NCI-H1694 (cell line): ENCODE measurements around the gene DNM2.
"Not testable (repeated sequence)": the region's sequence is repeated elsewhere in the genome, so short reads cannot be mapped to it uniquely, and the experiment has no call there.

Experiments
- DNase-seq: peaks from one replicate; lab custom pipeline; 2025; lab: John Stamatoyannopoulos, UW

The DNM2 gene

GRCh38 chr19:10717356-10718204, at the start of gene DNM2:
TSS of gene DNM2 (plus strand) at chr19:10718079. CDS start at chr19:10718243, 164 bp downstream.
- DNase-seq = peak; percentile 99

DNA sequence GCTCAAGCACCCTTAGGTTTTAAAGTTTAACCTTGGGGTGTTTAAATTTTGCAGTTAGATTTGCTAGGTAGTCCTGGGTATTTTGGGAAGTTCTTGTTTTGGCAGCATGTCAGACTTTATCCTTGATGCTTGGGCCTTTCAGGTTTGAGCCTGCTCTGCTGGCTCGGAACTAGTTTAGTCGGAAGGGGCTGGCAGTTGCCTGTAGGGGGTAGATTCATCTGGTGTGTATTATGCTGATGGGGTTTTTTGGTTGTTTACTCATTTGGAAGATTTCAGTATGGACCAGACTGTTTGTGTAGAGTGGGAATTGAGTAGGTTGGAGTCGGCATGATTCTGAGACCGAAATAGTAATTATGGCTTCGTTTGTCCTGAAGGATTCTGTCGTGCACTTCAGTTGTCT, 48.6 kb upstream of the DNM2 start:
- no peak for DNase-seq

DNA sequence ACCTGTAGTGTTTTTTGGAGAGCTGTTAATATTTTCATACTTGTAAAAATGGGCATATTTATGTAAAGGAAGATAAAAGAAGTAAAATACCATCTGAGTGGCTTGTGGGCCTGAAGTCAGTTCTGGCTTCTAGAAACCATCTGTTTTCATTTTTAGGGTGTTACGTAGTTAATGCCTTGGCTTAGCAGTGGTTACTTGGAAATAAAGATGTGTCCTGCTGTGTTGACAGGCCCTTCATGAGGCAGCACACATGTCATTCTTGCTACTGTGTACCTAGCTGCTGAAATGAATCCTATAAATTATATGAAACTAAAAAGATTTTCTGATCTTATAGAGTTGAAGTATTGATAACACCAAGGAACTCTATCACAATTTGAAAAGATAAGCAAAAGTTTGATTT, 47.7 kb upstream of the DNM2 start:
- DNase-seq = no peak

GRCh38 chr19:10670876-10671804, 46.7 kb upstream of the DNM2 start:
- DNase-seq = no peak

- not testable (repeated sequence) for DNase-seq
Observed at GRCh38 chr19:10671922-10672321, 46.0 kb upstream of the DNM2 start.

DNA sequence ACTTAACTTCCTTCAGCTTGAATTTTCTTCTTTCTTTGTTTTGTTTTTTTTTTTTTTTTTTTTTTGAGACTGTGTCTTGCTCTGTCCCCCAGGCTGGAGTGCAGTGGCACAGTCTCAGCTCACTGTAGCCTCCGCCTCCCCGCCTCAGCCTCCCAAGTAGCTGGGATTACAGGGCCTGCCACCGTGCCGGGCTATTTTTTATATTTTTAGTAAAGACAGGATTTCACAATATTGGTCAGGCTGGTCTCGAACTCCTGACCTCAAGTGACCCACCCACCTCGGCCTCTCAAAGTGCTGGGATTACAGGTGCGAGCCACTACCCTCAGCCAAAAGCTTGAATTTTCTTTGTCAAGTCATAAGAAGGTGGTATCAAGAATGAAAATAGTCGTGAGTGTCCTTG, 42.7 kb upstream of the DNM2 start:
- DNase-seq = not testable (repeated sequence)

- DNase-seq = peak; percentile 24
Observed at GRCh38 chr19:10677751-10678150, 40.1 kb upstream of the DNM2 start.

DNA sequence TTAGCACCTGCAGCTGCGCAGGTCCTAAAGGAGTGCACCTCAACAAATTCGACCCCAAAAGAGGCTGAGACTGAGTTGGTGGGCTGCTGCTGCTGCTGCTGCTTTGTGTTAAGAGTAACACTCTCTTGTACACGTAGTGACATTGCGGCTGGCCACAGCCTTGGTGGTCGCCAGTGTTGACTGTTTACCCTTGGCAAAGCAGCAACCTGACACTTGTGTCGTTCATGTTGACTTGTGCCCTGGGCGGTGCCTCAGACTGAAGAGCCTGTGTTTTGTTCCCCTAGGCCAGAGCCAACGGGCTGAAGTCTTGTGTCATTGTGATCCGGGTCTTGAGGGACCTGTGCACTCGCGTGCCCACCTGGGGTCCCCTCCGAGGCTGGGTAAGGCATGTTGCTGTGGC, 39.1 kb upstream of the DNM2 start:
- DNase-seq = no peak

GRCh38 chr19:10679743-10680142, 38.1 kb upstream of the DNM2 start:
- no peak for DNase-seq

DNA sequence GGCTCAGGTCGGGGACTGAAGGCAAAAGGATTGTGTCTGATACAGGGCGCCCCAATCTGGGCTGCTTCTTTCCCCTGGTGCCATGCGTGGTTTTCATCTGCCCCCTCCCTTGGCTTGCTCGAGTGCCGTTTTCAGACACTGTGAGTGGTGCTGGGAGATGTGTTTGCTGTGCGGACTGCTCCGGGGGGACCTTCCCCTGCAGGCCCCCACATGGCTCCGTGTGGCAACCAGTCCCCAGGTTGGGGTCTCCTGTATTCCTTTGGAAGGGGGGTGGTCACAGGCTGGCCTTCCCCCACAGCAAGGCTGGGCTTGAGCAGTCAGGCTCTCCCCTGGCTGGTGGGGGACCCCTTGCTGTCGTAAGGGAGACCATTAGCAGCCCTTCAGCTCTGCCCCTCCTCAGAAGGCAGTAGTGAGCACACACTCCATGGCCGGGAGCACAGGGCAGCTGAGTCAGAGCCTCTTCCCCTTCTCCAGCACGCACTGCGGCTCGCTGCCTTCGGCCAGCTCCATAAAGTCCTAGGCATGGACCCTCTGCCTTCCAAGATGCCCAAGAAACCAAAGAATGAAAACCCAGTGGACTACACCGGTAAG, 37.2 kb upstream of the DNM2 start:
- DNase-seq = no peak

GRCh38 chr19:10681658-10682057, 36.2 kb upstream of the DNM2 start:
- DNase-seq = no peak

GRCh38 chr19:10682397-10683063, 35.3 kb upstream of the DNM2 start:
- no peak for DNase-seq

- no peak for DNase-seq
Observed at GRCh38 chr19:10683064-10683426, 34.8 kb upstream of the DNM2 start.

- DNase-seq = no peak
Observed at GRCh38 chr19:10683582-10683981, 34.3 kb upstream of the DNM2 start.

GRCh38 chr19:10685210-10685609, 32.7 kb upstream of the DNM2 start:
- DNase-seq = no peak

DNA sequence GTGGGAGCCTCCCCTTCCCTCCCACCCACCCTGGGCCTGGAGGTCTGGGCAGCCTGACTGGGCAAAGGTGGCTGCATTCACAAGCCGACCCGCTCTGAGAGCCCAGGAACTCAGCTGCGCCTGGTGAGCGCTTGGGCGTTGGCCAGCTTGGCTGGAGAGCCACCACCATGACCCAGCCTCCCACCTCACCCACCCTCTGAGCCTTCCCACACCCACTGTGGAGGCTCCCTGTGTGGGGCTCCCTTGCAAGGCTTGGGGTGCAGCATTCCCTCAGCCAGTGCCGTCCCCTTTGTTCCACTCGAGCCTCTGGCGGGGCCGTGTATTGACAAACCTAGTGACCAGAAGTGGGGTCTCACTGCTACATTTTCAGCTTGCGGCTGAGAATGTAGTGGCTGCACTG, 31.7 kb upstream of the DNM2 start:
- no peak for DNase-seq

GRCh38 chr19:10686661-10687517, 31.0 kb upstream of the DNM2 start:
- no peak for DNase-seq

DNA sequence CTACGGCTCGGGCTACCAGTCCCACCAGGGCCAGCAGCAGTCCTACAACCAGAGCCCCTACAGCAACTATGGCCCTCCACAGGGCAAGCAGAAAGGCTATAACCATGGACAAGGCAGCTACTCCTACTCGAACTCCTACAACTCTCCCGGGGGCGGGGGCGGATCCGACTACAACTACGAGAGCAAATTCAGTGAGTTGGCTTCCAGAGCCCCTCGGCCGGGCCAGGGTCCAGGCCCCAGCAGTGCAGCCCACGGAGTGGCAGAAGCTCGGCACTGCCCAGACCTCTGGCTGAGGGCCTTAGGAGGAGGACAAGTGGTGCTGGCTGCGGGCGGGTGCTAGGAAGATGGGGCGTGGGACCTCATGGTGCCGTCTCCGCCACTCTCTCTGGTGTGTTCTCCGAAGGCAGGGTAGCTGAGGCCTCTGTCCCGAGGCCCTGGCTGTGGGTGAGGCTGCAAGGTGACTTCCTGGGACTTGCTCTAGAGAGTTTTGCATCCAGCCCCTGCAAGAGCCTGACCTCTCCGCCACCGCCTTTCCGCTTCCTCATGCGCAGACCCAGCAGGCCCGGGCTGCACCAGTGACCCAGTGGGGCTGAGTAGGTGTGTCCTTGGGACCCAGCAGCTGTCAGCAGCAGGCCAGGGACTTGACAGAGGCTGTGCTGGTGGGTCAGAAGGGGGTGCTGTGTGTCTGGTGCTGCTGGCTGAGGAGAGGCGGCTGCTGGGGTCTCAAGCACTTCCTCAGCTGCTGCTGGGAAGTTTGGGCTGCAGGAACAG, 30.2 kb upstream of the DNM2 start:
- no peak for DNase-seq

GRCh38 chr19:10688545-10689280, 29.2 kb upstream of the DNM2 start:
- DNase-seq = no peak

DNA sequence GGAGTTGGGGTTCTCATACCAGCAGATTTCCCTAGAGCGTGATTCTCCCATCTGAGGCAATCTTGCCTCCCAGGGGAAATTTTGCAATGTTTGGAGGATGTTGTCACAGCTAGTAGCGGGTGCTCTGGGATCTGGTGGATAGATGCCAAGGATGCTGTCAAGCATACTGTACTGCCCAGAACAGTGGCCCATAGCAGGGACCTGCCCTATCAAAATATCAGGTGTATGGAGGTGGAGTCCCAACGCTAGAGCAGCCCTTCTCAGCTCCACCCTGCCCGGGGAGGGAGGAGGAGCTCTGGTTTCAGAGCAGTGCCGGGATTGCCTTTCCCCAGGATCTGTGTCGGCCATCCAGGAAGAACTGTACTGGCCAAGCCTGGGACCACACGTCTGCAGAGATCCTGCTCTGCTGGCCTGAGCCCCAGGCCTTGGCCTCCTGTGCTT, 27.5 kb upstream of the DNM2 start:
- no peak for DNase-seq
